GM12874 (cell line): ENCODE data around the gene CLCN1.

Experiments
- CTCF ChIP-seq: IDR thresholded peaks from 2 replicates; pipeline ENCODE4 v1.5.1; 2011; ENCODE audit warnings: low read depth, mild to moderate bottlenecking, control low read depth, low read length, moderate library complexity; ENCODE audit not compliant: insufficient read depth

The CLCN1 gene

GRCh38 chr7:143397710-143398530 is 82.0 kb downstream of the CLCN1 start:
- no peak for TF ChIP-seq CTCF

- TF ChIP-seq CTCF, result no peak
Observed at GRCh38 chr7:143398616-143399015, 82.7 kb downstream of the CLCN1 start.

- TF ChIP-seq CTCF, result no peak
Observed at GRCh38 chr7:143399151-143399550, 83.2 kb downstream of the CLCN1 start.

- no peak for TF ChIP-seq CTCF
Observed at GRCh38 chr7:143399642-143400041, 83.7 kb downstream of the CLCN1 start.

GRCh38 chr7:143401265-143401664 is 85.4 kb downstream of the CLCN1 start:
- TF ChIP-seq CTCF, result no peak
